Prostate gland (tissue), 2 donors: ENCODE results near the gene LRBA. TPM values are rescaled to one million over a fixed set of nuclear protein-coding genes. Genes with fewer than 3 reads are reported as not detected.

ENCODE experiments used
- DNase-seq: peaks from one replicate; pipeline ENCODE4 v3.0.0-alpha.2; 2019; ENCODE audit warnings: low spot score
- H3K27ac ChIP-seq, 2 donors: fragments of 200-600 bp; sonication (generic); 2 replicates each; pipeline ENCODE4 v1.5.1; 2017 to 2019
- H3K27me3 ChIP-seq: fragments of 200-600 bp; sonication (generic); replicated peaks from 2 replicates; pipeline ENCODE4 v1.5.1; 2019; ENCODE audit not compliant: insufficient read depth
- H3K36me3 ChIP-seq, 2 donors: fragments of 200-600 bp; sonication (generic); 1 replicate in 1 of 2; 2 replicates in 1 of 2; pipeline versions ENCODE4 v1.5.1 to v1.8.1; 2017 to 2019
- H3K4me1 ChIP-seq: fragments of 200-600 bp; sonication (generic); replicated peaks from 2 replicates; pipeline ENCODE4 v1.5.1; 2019
- H3K4me3 ChIP-seq, 2 donors: fragments of 200-600 bp; sonication (generic); 2 replicates each; pipeline ENCODE4 v1.5.1; 2017 to 2019
- H3K9me3 ChIP-seq: fragments of 200-600 bp; sonication (generic); 2 replicates; pipeline ENCODE4 v1.5.1; 2017
- CTCF ChIP-seq, 4 experiments: fragments of 200-600 bp in 2 of 4; fragments of 450-650 bp in 2 of 4; sonication (generic) in 2 of 4; IDR thresholded peaks; 1 replicate in 3 of 4; 2 replicates in 1 of 4; pipeline ENCODE4 v1.5.1; 2016 to 2019; ENCODE audit warnings: antibody characterized with exemption in 4 of 4, mild to moderate bottlenecking in 2 of 4, moderate library complexity in 2 of 4
- POLR2A ChIP-seq: fragments of 450-650 bp; IDR thresholded peaks from one replicate; pipeline ENCODE4 v1.6.1; 2016; ENCODE audit warnings: antibody characterized with exemption, mild to moderate bottlenecking
- POLR2AphosphoS5 ChIP-seq: sonication (generic); formaldehyde crosslinking; IDR thresholded peaks from one replicate; pipeline ENCODE4 v1.6.1; 2017; ENCODE audit warnings: antibody characterized with exemption
- WGBS: methylation state at CpG from one replicate; pipeline ENCODE4 v1.1.5; 2018; 5-methylcytosine and 5-hydroxymethylcytosine counted together
- intact Hi-C: fragments of 100-400 bp; cut with DNase I; formaldehyde crosslinking; loops from one replicate; pipeline ENCODE4 v1.14.2; 2022
- total RNA-seq, 2 donors: library from RNA; depleted of rRNA; stranded (reverse); fragments of >200 nt; gene quantifications; one replicate each; pipeline ENCODE4 v1.1.0, GENCODE V29; 2016

Gene LRBA
- total RNA-seq, 2 donors from 2014 or later, result 69.8 to 79.8 TPM

DNA sequence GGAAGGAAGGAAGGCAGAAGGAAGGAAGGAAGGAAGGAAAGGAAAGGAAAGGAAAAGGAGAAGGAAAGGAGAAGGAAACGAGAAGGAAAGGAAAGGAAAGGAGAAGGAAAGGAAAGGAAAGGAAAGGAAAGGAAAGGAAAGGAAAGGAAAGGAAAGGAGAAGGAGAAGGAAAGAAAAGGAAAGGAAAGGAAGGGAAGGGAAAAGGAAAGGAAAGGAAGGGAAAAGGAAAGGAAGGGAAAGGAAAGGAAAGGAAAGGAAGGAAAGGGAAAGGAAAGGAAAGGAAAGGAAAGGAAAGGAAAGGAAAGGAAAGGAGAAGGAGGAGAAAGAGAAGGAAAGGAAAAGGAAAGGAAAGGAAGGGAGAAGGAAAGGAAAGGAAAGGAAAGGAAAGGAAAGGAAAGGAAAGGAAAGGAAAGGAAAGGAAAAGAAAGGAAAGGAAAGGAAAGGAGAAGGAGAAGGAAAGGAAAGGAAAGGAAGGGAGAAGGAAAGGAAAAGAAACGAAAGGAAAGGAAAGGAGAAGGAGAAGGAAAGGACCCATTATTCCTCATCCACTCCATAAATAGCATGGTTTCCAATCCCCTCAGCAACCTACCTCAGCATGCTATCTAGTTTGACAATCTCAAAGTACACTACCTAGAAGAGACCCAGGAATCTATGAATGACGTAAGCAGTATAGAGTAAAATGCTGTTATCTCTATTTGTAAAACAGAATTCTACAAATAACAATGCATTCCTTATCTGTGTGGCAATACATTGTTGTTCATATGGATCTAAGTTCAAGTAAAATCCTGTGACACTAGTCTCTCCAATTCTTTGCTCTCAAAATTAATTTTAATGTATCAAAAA is 209.7 kb downstream of the LRBA start:
- WGBS, result 97% methylated on average over 3 of the region's 3 CpGs
- no peak for DNase-seq
- no peaks in the 10 kb centered on the region for H3K36me3 ChIP-seq
- H3K4me1 ChIP-seq, result no peaks in the 10 kb centered on the region
- no peak overlapping the region for H3K4me3 ChIP-seq
- H3K27me3 ChIP-seq, result no peaks in the 10 kb centered on the region
- TF ChIP-seq CTCF (IDR thresholded peaks at IDR 0.05), result no peak
- no peak for TF ChIP-seq POLR2A
- no peak for TF ChIP-seq POLR2AphosphoS5
- intact Hi-C loops, result no loop called here
- H3K9me3 ChIP-seq, result no peaks in the 10 kb centered on the region
- H3K27ac ChIP-seq, result no peak overlapping the region

DNA sequence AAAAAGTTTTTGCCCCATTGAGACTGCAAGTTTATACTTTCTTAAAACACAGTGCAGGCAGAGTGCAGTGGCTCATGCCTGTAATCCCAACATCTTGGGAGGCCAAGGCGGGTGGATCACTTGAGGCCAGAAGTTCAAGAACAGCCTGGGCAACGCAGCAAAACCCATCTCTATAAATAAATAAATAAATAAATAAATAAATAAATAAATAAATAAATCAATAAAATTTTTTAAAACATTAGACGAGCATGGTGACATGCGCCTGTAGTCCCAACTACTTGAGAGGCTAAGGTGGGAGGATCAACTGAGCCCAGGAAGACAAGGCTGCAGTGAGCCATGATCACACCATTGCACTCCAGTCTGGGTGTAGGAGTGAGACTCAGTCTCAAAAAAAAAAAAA is 213.3 kb downstream of the LRBA start:
- H3K27me3 ChIP-seq, result no peaks in the 10 kb centered on the region
- H3K36me3 ChIP-seq, result no peaks in the 10 kb centered on the region
- no peak overlapping the region for H3K27ac ChIP-seq
- no peaks in the 10 kb centered on the region for H3K4me1 ChIP-seq
- intact Hi-C loops, result no loop called here
- 97% methylated on average over 4 of the region's 4 CpGs for WGBS
- DNase-seq, result no peak
- no peak overlapping the region for H3K4me3 ChIP-seq
- no peak for TF ChIP-seq CTCF (IDR thresholded peaks at IDR 0.05)
- no peak for TF ChIP-seq POLR2A
- no peaks in the 10 kb centered on the region for H3K9me3 ChIP-seq

GRCh38 chr4:150799207-150799606 is 215.9 kb downstream of the LRBA start:
- intact Hi-C loops, result no loop called here
- no peaks in the 10 kb centered on the region for H3K9me3 ChIP-seq
- WGBS, result 96% methylated on average over 2 of the region's 2 CpGs

DNA sequence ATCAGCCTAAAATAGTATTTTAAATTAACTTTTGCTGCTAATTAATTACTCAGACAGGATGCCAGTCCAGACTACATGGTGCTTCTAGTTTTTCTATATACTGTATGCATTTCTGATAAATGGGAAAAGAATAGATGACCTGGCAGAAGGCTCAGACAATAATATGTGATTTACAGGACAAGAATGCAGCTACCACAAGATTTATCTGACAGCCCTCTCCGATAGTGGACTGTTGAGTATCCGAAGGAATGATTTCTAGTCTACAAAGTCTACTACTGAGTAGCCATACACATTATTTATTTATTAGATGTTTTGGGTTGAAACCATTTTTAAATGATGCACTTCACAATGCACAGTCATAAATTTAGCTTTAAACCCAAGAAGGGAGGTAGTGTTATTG is 220.4 kb downstream of the LRBA start:
- WGBS, result 80% methylated on average over 2 of the region's 2 CpGs
- Histone ChIP-seq H3K4me1 (no peaks in the 10 kb centered on the region), H3K27ac (no peak overlapping the region), H3K4me3 (no peak overlapping the region), H3K36me3 (no peaks in the 10 kb centered on the region), H3K9me3 (no peaks in the 10 kb centered on the region), H3K27me3 (no peaks in the 10 kb centered on the region)
- no peak for TF ChIP-seq POLR2AphosphoS5
- no peak for TF ChIP-seq POLR2A
- TF ChIP-seq CTCF (IDR thresholded peaks at IDR 0.05), result no peak
- DNase-seq, result no peak
- intact Hi-C loops, result no loop called here

More at GRCh38 chr4:150799207-150799606, 215.9 kb downstream of the LRBA start:
- no peak overlapping the region for H3K27ac ChIP-seq
- no peaks in the 10 kb centered on the region for H3K36me3 ChIP-seq
- DNase-seq, result no peak
- H3K27me3 ChIP-seq, result no peaks in the 10 kb centered on the region
- H3K4me1 ChIP-seq, result no peaks in the 10 kb centered on the region
- no peak overlapping the region for H3K4me3 ChIP-seq
- TF ChIP-seq POLR2A, result no peak
- TF ChIP-seq POLR2AphosphoS5, result no peak
- TF ChIP-seq CTCF (IDR thresholded peaks at IDR 0.05), result no peak

DNA sequence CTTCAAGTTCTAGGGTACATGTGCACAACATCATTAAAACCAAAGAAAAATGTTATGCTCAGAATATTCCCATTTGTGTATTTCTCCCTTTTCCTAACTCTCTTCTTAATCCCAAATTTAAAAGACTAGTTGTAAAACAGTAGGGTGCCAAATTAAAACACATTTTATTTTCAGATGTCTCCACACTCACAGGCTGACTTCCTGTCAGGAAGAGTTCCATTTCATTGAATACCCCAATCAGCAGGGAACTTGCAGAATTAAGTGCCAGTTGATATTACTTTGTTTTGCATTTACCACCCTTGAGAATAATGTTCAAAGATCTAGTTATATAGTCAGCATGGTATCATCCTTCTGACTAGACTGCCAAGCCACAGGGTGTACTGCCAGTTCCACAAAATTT is 225.2 kb downstream of the LRBA start:
- Histone ChIP-seq H3K27ac (no peak overlapping the region), H3K9me3 (no peaks in the 10 kb centered on the region), H3K4me1 (no peaks in the 10 kb centered on the region), H3K36me3 (no peaks in the 10 kb centered on the region), H3K27me3 (no peaks in the 10 kb centered on the region), H3K4me3 (no peak overlapping the region)
- no peak for DNase-seq
- intact Hi-C loops, result no loop called here
- TF ChIP-seq POLR2AphosphoS5 (no peak), POLR2A (no peak), CTCF (IDR thresholded peaks at IDR 0.05) (no peak)
